ENCODE data around the gene EPS15.
"Not testable (repeated sequence)": the region's sequence is repeated elsewhere in the genome, so short reads cannot be mapped to it uniquely, and the experiment has no call there.

EPS15 gene

GRCh38 chr1:51519048-51519864, at the start of gene EPS15:
Gene EPS15, minus strand, starts transcription at chr1:51519266. Its CDS starts 35 bp downstream, at chr1:51519231.
- peak; percentile 57 for DNase-seq

- no peak for DNase-seq
Observed at GRCh38 chr1:51568231-51568935, 49.3 kb upstream of the EPS15 start.

GRCh38 chr1:51567653-51568052, 48.6 kb upstream of the EPS15 start:
- DNase-seq = no peak

- DNase-seq = no peak
Observed at GRCh38 chr1:51566260-51566659, 47.2 kb upstream of the EPS15 start.

GRCh38 chr1:51565009-51565408, 45.9 kb upstream of the EPS15 start:
- no peak for DNase-seq

GRCh38 chr1:51564124-51564523, 45.1 kb upstream of the EPS15 start:
- DNase-seq = no peak

GRCh38 chr1:51561702-51562101, 42.6 kb upstream of the EPS15 start:
- no peak for DNase-seq

GRCh38 chr1:51560895-51561294, 41.8 kb upstream of the EPS15 start:
- DNase-seq = not testable (repeated sequence)

- DNase-seq = no peak
Observed at GRCh38 chr1:51560034-51560433, 41.0 kb upstream of the EPS15 start.

- no peak for DNase-seq
Observed at GRCh38 chr1:51559501-51559900, 40.4 kb upstream of the EPS15 start.

- DNase-seq = no peak
Observed at GRCh38 chr1:51559064-51559500, 40.0 kb upstream of the EPS15 start.

GRCh38 chr1:51558375-51558924, 39.4 kb upstream of the EPS15 start:
- DNase-seq = no peak

- DNase-seq = no peak
Observed at GRCh38 chr1:51557168-51557567, 38.1 kb upstream of the EPS15 start.

GRCh38 chr1:51555866-51556619, 37.0 kb upstream of the EPS15 start:
- DNase-seq = no peak

GRCh38 chr1:51553911-51554310, 34.8 kb upstream of the EPS15 start:
- DNase-seq = no peak

GRCh38 chr1:51552929-51553807, 34.1 kb upstream of the EPS15 start:
- DNase-seq = no peak

- DNase-seq = no peak
Observed at GRCh38 chr1:51551848-51552296, 32.8 kb upstream of the EPS15 start.

- DNase-seq = no peak
Observed at GRCh38 chr1:51551081-51551480, 32.0 kb upstream of the EPS15 start.

- no peak for DNase-seq
Observed at GRCh38 chr1:51549901-51550300, 30.8 kb upstream of the EPS15 start.

- DNase-seq = no peak
Observed at GRCh38 chr1:51549016-51549619, 30.1 kb upstream of the EPS15 start.

- DNase-seq = no peak
Observed at GRCh38 chr1:51543858-51544257, 24.8 kb upstream of the EPS15 start.

All from NCI-H748 treated with DMSO at 0.1 percent for 48 hours (cell line).